ENCODE measurements around the gene OR9A2.

- TF ChIP-seq GABPA (IDR thresholded peaks at IDR 0.05 in 1 of 2, conservative IDR thresholded peaks at IDR 0.05 in 1 of 2) (no peak), YY1 (IDR thresholded peaks at IDR 0.05) (no peak), RAD21 (IDR thresholded peaks at IDR 0.05) (no peak), MAX (IDR thresholded peaks at IDR 0.05) (no peak)
- TF ChIP-seq, protein P1, sequence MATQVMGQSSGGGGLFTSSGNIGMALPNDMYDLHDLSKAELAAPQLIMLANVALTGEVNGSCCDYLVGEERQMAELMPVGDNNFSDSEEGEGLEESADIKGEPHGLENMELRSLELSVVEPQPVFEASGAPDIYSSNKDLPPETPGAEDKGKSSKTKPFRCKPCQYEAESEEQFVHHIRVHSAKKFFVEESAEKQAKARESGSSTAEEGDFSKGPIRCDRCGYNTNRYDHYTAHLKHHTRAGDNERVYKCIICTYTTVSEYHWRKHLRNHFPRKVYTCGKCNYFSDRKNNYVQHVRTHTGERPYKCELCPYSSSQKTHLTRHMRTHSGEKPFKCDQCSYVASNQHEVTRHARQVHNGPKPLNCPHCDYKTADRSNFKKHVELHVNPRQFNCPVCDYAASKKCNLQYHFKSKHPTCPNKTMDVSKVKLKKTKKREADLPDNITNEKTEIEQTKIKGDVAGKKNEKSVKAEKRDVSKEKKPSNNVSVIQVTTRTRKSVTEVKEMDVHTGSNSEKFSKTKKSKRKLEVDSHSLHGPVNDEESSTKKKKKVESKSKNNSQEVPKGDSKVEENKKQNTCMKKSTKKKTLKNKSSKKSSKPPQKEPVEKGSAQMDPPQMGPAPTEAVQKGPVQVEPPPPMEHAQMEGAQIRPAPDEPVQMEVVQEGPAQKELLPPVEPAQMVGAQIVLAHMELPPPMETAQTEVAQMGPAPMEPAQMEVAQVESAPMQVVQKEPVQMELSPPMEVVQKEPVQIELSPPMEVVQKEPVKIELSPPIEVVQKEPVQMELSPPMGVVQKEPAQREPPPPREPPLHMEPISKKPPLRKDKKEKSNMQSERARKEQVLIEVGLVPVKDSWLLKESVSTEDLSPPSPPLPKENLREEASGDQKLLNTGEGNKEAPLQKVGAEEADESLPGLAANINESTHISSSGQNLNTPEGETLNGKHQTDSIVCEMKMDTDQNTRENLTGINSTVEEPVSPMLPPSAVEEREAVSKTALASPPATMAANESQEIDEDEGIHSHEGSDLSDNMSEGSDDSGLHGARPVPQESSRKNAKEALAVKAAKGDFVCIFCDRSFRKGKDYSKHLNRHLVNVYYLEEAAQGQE (IDR thresholded peaks at IDR 0.05): no peak
- TF ChIP-seq, protein P2, sequence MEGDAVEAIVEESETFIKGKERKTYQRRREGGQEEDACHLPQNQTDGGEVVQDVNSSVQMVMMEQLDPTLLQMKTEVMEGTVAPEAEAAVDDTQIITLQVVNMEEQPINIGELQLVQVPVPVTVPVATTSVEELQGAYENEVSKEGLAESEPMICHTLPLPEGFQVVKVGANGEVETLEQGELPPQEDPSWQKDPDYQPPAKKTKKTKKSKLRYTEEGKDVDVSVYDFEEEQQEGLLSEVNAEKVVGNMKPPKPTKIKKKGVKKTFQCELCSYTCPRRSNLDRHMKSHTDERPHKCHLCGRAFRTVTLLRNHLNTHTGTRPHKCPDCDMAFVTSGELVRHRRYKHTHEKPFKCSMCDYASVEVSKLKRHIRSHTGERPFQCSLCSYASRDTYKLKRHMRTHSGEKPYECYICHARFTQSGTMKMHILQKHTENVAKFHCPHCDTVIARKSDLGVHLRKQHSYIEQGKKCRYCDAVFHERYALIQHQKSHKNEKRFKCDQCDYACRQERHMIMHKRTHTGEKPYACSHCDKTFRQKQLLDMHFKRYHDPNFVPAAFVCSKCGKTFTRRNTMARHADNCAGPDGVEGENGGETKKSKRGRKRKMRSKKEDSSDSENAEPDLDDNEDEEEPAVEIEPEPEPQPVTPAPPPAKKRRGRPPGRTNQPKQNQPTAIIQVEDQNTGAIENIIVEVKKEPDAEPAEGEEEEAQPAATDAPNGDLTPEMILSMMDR (IDR thresholded peaks at IDR 0.05; ENCODE audit: low read depth, low read length, missing input control): no peak
Measured at GRCh38 chr7:143073556-143073955, 46.6 kb upstream of the OR9A2 start.

Data from liver (tissue), 3 donors.